DMS153 treated with DMSO at 0.1 percent for 48 hours (cell line): ENCODE data around the gene SEZ6.
"Not testable (repeated sequence)": the region's sequence is repeated elsewhere in the genome, so short reads cannot be mapped to it uniquely, and the experiment has no call there.

ENCODE experiments used
- DNase-seq: peaks from one replicate; lab custom pipeline; 2025; ENCODE audit not compliant: unreplicated experiment; lab: John Stamatoyannopoulos, UW

Gene SEZ6

DNA sequence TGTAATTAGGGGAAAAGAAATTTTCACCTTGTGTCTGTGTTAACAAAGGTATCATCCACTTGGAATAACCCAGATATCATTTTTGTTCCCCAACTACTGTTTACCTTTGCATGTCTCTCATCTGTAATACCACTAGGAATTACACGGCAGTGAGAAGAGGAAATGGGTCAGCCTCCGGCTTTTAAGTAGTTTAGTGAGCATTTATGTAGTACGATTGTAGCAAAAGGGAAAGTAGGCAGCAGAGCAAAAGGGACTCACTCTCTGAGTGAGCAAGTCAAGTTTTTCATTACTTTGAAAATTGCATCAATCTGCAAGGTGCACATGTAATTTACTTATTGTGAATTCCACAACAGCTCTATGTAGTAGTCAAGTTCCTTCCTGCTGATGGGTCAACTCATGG is 65.7 kb downstream of the SEZ6 start:
- no peak for DNase-seq

DNA sequence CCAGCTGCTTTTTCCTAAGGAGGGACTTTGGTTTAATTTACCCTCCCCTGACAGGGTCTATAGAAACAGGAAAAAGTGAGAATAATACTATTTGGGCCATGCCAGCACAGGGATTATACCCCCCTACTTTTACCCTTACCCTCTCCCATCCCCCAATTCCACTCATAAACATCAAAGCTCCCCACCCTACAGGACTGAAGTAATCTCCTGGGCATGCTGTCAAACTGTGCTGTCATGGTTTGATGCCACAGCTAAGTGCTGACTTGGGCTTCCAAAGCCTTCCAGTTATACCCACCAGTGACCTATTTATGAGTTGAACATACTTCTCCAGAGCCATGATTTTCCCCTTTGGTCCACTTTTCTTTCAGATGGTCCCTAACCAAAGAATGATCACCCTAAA is 67.3 kb downstream of the SEZ6 start:
- no peak for DNase-seq

DNA sequence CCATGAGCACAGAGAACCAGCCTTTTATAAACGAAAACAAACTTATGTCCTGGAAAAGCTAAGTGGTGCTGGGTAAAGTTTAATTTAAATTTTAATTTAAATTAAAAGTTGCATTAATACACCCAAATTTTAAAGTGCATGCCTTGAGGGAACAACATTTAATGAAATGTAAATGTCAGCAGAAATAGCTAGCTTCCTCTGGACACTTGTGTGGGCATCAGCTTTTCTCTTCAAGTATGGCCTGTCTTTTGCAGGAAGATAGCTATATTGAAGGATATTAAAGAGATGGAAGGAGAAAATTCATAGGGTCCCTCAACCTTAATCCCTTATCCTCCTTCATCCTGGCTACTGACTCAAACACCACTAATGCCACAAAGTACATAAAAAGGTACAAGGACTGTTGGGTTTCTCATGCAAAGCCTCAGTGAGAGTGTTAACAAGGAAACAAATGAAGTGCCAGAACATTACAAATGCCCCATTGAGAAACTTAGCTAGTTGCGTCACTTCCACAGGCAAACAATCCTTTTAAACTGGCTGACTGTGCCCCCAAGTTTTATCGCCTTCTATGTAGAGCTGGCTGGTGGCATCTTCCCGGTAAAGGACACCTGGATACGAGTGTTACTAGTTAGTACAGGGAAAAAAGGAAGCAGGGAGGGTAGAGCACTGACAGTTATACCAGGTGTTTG is 68.6 kb downstream of the SEZ6 start:
- DNase-seq: no peak

DNA sequence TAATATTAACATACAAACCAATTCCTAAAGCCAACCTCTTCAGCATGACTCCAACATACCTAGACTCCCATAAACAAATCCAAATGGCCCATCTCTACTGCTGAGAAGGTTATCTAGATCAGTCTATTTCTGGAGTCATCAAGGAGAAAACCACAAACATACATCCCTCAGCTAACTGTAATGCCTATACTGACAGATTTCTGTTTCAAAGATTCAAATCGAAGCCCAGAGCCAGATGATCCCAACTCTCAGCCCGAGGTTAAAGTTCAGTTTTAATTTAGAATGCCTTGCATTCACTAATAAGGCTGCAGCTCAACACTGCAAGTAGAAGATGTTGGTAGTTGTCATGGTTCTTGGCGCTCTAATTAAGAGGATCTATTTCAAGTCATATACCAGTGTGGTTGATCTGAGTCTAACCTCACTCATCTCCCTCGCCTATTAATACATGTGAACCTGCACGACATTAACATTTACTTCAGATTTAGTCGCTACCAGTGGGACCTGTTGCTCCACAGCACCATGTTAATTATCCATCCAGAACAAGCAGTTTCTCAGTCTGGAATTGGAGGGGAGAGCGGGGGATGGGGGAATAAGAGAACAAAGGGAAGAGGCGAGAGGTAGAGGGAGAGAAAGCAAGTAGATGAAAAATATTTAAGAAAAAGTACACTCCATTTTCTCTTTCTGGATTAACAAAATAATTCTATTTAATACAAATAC is 69.9 kb downstream of the SEZ6 start:
- no peak for DNase-seq

DNA sequence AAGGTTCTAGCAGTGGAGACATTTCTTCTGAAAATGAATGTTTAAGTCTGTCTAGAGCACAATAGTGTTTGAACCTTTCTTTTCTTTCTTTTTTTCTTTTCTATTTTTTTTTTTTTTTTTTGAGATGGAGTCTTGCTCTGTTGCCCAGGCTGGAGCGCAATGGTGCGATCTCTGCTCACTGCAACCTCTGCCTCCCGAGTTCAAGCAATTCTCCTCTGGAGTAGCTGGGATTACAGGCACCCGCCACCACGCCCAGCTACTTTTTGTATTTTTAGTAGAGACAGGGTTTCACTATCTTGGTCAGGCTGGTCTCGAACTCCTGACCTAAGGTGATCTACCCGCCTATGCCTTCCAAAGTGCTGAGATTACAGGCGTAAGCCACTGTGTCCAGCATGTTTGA is 71.3 kb downstream of the SEZ6 start:
- DNase-seq: not testable (repeated sequence)

DNA sequence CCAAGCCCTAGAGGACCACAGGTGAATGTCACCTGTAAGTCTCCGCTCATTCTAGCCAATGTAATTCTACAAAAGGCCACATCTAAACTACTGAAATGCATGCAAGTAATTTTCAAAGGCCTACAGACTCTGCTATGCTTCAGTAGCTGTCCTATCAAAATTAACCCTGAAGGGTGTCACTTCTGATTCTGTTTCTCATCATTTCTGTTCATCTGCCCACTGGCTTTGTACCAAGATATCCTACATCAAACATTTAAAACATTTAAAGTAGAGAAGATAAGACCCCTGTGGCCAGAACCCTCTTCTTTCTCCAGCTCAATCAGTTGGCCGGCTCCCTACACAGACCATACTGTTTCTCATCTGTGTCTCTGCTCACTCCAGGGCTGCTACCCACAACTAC is 76.0 kb downstream of the SEZ6 start:
- DNase-seq: no peak

DNA sequence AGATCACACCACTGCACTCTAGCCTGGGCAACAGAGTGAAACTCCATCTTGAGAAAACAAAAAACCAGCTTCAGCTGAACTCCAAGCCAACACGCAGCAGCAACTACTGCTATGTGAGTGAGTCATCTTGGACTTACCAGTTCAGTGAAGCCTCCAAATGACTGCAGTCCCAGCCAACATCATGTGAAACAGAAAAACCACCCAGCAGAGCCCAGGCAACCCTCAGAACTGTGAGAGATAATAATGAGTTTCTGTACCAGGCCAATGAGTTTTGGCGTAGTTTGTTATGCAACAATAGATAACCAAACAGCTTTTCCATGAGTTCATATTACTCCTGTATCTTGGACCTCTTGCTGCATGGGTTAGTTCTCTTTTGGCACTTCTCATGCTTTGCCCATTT is 77.8 kb downstream of the SEZ6 start:
- no peak for DNase-seq

DNA sequence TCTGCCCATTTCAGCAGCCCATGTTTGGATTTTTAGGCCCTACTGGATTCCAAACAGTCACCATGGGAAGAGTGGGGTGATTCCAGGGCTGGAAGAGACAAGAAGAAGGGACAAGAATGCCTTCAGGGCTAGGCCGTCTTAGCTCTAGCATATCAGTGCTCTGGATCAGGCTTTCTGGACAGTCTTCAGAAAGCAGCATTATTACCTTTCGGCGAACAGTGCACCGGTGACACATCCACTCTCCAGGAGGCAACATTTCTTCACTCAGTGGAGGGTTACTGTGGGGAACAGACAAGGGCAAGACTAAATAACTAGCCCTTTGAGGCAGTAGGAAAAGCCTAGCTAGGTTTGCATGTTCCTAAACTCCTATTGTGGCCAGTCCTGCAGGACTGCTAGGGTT is 79.0 kb downstream of the SEZ6 start:
- DNase-seq: no peak

DNA sequence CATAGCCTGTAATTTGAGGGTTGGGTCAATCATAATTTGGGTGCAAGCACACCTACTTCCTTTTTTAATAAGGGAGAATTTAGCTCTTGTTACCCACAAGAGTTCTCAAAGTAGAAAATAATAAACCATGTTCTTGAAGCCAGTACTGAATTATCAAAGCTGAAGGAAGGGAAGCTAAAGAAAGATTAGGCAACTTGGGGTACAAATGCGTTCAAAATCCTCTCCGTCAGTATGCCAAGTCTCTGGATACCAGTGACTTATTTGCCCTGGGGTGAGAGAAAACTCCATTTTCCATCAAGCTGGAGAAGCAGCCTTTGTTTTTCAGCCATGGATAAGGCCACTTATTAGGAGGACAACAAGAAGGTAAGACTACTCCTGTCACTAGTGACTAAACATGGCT is 79.5 kb downstream of the SEZ6 start:
- no peak for DNase-seq

DNA sequence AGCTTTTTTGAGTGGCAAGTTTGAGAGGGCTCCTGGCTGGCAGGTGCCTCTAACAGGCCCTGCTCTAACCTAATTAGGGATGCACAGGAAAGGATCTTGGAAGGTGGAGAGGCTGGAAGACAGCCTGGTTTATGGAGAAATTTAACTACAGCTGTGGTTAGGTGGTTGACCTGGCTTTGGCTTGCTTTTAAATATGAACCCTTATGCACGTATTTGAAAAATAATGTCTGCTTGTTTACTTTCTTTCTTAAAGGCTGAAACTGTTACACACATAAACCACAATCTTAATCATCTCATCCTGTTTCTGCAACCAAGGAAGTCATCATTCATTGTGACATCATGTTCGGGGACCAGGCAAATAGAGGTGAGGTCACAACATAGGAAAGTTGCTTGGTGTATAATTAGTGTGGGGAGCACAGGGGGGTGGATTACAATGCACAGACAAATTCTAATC is 79.9 kb downstream of the SEZ6 start:
- DNase-seq: no peak

DNA sequence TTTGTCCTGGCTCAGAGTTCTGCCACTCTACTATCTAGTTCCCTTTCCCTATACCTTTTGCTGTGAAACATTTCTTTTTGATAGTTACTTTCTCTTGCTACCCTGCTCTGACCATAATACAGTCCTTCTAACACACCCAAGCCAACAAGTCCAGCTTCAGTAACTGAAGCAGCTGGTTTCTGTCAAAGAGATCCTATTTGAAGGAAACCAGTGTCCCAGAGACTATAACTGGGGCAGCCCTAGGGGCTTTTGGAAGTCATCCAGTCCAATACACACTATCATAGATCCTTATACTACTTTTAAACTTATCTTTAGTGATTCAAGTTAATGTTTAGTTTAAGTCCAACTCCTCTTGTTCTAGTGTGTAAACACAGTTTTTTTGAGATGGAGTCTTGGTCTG is 85.6 kb downstream of the SEZ6 start:
- DNase-seq: no peak

DNA sequence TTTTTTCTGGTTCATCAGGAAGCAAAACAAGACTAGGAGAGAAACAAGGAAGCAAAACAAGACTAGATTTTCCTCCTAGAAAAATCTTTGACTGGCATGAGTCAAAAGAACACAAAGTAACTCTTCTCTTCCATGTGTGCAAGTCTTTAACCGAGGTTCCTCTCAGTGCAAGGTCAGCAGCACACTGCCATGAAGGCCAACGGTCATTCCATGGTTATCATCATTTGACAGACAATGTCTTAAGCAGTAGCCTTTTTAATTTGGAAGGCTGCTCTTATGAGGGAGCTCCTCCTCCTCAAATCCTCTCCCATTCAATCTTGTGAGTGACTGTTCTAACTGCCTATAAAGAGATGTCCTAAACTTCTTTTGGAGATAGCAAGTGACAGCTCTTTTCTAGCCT is 87.5 kb downstream of the SEZ6 start:
- DNase-seq: no peak

DNA sequence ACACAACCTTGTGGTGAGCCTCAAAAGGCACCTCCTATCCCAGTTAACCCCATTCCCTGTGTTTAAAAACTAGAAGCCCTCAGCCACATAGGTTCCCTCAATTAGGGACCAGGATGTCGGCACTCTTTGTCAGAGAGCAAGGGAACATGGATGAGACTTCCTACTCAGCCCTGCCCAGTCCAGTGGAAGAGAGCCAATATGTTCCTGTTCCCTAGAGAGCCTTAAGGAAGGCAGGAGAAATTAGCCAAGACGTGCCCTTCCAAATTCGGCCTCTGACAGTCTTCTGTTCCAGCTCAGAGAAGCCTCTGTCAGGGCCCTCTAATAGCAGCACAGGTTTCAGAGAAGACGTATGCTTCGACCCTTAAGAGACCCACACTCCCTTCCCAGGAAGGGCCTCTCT is 88.4 kb downstream of the SEZ6 start:
- DNase-seq: no peak

DNA sequence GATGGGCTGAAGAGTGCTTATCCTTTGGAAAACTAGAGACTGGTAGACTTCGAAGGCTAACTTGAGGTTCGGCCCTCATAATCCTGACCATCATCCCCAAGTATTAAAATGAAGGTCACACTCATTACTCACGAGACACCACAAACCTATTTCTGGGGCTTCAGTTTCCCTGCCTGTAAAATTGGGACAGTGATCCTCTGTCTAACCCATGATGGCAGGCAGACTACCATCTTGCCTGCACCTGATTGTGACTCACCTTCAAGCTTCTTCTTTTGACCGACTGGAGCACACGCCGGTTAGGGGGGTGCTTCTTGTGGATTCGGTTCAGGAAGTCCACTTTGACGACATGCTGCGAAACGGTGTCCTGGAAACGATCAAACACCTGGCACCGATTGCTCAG is 88.8 kb downstream of the SEZ6 start:
- no peak for DNase-seq

DNA sequence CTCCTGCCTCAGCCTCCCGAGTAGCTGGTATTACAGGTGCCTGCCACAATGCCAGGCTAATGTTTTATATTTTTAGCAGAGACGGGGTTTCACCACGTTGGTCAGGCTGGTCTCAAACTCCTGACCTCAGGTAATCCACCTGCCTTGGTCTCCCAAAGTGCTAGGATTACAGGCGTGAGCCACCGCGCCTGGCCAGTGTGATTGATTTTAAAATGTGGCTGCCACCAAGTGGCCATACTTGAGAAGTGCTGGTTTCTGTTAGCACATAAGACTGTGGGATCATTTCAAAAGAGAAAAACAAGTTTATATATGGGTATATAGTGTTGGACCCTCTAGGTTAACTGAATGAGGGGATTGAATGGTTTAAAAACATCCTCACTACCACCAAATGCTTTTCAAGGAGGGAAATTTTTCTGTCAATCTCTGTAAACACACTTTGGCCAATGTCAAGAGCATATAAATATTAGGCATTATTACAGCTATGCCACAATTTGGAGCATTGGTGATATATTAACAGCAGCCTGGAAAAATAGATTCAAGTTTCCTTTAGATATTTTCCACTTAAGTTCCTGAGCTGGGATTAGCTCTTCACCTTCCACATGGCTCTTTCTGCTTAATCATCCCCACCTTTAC is 89.4 kb downstream of the SEZ6 start:
- DNase-seq: no peak

DNA sequence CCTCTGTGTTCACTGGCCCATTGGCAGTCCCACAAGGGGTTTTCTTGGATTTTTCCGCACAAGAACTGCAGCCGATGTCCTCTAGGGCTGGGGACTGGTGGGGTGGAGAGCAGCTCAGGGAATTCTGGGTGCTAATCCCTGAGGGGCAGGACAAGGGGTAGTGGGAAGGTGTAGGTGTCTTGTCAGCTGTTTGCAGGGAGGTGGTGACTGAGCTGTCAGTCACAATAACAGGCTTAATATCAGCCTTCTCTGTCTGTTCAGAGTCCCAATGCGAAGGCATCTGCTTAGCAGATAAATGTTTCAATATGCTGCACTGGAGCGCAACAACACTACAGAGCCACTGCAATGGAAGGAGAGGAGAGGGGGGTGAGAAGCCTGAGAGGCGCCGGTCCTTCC is 92.9 kb downstream of the SEZ6 start:
- no peak for DNase-seq

DNA sequence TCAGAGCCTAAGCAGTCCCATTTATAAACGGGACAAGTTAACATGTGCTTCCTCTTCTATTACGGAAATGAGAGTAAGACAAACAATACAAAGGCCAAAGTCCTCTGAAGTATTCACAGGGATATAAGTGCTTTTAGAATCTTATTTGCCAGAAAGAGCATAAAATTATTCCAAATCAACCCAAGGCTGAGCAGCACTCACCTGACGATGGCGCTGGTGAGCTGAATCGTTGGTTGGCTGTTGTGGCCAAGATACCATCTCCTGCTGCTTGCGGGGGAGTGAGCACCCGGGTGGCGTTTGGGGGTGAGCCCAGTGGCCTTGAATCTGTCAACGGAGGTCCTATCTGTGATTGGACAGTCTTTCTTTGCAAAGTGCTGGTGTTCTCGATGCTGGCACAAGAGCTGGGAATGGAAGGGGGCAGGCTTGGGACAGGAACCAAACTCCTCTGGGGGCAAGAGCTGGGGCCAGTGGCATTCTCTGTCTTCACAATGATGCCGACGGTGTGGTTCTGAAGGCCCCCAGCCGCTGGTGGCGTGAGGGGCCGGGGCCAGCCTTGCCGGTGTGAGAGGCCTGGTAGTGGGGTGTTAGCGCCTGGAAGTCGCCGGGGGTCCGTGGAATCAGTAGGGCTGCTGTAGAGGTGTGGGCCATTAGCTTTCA is 93.4 kb downstream of the SEZ6 start:
- no peak for DNase-seq

DNA sequence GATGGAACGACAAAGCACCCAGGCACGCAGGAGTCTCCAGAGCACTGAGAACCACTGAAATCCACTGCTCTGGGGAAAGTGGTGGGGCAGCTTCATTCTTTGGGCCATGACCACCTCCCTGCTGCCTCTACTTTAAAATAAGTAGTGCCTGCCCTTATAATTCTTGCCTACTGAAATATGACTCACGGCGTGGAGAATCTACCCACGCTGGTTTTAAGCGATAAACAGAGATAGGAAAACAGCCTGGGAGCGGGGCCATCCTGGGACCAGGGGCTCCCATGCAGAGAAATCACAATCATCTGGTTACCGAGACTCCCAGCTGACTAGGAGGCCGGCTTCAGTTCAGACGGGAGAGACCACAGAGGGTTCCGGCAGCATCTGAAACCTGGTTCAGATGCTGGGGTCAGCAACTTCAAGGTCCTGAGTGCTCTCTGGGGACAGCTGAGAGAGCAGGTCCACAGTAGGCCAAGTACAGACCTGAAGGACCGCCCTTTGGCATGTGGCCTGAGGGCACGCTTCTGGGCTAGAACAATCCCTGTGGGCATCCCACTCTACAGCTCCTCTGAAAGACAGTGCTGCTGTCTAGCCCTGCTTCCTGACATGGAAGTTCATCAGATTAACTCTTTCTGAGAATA is 94.3 kb downstream of the SEZ6 start:
- DNase-seq: no peak

DNA sequence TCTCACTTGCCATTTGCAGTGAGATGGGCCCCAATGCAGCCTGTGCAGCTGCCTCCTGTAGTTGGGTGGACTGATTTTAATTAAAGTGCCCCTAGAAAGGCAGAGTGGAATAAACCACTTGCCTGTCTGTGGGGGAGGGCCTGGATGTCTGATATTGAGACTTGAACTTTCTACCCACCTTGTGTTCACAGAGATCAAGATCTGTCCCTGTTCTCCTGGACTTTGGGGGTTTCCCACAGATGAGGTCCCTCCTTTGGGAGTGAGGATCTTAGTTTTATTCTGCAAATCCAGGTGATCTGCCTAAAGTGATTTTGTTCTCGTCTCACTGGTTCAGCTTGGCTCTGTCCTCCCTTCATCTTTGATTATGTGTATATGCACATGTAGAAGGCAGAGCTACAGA is 95.3 kb downstream of the SEZ6 start:
- DNase-seq: no peak

DNA sequence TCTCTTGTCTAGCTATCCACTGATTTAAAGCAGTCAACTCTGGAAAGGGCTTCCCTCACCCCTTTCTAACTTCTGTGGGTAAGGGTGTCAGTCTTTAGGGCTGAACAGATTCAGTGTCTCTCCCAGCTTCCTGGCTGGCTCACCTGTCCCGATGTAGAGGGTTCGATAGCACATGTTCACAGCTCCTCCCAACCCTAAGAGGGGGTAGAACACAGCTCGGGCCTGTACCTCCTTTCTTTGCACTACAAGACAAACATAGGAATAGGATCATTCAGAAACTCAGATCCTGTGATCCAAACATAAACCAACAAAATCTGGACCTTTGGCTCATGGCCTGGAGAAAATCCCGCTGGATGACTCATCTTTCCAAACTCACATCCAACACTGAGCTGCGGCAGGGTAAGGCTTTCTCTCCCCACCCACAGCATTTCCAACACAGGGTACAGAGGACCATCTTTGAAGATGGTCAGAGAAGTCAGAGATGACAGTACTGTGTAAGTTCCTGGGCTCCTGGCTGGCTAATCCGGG is 97.1 kb downstream of the SEZ6 start:
- no peak for DNase-seq
